ENCODE measurements around the gene MACROD2.

DNA sequence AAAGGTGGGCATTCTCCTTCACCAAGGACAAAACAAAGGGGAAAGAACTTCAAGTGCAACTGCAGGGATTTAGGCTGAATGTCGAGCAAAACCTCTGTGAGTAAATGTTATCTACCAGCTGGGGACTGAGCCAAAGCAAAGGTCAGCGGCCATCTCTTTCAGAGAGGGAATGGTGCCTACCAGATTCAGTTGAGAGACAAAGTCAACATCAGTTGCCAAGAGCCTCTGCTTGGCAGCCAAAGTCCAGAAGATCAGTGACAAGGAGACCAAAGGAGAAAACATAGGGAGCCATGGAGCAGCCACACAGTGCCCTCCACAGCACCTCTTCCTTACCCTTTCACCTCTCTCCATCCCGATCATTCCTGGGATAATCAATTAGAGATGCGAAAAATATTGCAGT is 2105.5 kb downstream of the MACROD2 start:
- TF ChIP-seq POLR2A (IDR thresholded peaks at IDR 0.05) (no peak), POLR2AphosphoS5 (IDR thresholded peaks at IDR 0.05) (no peak)
- TF ChIP-seq, protein P1, sequence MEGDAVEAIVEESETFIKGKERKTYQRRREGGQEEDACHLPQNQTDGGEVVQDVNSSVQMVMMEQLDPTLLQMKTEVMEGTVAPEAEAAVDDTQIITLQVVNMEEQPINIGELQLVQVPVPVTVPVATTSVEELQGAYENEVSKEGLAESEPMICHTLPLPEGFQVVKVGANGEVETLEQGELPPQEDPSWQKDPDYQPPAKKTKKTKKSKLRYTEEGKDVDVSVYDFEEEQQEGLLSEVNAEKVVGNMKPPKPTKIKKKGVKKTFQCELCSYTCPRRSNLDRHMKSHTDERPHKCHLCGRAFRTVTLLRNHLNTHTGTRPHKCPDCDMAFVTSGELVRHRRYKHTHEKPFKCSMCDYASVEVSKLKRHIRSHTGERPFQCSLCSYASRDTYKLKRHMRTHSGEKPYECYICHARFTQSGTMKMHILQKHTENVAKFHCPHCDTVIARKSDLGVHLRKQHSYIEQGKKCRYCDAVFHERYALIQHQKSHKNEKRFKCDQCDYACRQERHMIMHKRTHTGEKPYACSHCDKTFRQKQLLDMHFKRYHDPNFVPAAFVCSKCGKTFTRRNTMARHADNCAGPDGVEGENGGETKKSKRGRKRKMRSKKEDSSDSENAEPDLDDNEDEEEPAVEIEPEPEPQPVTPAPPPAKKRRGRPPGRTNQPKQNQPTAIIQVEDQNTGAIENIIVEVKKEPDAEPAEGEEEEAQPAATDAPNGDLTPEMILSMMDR (IDR thresholded peaks at IDR 0.05) = no peak
